ENCODE results near the gene CRIP1.

Gene CRIP1

GRCh38 chr14:105470350-105471296 is 16.1 kb upstream of the CRIP1 start:
- no peak for DNase-seq (ENCODE audit: low spot score)

DNA sequence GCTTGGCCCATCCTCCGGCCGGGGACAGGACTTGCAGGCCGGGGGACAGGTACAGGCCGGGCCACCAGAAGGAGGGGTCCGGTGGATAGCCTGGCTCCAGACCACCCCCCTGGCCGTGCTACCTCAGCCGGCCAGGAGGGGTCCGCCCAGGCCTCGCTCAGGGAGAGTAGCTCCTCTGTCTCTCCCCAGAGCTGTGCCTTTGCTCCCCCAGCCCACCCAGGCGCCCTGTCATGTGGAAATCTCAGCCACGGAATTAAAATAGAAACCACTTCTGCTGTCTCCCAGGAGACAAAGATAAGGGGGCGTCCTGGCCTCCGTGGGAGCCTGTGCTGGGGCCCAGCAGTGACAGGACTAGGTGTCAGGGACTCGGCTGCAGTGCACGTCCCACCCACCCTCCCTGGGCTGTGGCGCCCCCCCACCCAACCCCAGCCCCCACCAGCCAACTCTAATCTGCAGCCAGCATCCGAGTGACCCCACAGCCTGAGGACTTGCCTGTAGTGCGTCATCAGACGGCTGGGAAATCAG is 15.3 kb upstream of the CRIP1 start:
- DNase-seq (ENCODE audit: low spot score), result no peak

- DNase-seq (ENCODE audit: low spot score), result no peak
These were observed 14.7 kb upstream of the CRIP1 start for GRCh38 chr14:105471823-105472485.

GRCh38 chr14:105472486-105472991 is 14.1 kb upstream of the CRIP1 start:
- no peak for DNase-seq (ENCODE audit: low spot score)

- peak; percentile 33 for DNase-seq (ENCODE audit: low spot score)
These were observed 13.5 kb upstream of the CRIP1 start for GRCh38 chr14:105473033-105473676.

DNA sequence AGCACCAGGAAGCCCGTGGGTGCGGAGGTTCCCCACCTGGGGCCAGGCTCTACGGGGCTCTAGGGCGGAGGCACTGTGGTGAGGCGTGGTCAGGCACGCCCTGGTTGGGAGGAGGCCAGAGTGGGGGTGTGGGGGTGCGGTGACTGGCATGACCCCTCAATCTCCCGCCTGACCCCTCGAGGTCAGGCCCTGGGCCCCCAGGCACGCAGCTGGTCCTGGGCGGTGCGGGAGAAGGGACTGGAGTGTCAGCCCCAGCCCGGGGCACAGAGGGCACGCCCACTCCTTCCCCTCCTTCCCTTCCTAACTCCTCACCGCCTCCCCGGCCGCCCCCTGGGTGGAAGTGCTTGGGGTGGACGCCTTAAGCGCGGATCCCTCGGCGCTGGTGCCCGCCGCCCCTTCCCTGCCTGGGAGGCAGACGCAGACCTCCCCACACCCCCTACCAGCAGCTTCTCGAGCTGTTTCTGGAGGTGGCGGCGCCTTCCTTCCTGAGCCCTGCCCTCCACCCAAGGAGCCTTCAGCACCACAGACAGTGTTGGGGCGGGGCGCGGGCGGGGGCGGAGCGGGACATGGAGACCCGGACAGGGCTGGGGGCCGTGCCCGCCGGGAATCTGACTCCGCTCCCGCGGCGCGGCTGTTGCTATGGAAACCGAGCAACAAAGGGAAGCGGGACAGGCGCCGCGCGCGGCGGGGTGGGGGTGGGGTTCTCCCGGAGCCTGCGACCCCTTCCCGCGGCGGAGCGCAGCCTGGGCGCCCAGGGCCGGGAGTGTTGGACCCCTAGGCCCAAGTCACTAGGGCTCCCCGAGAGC is 12.8 kb upstream of the CRIP1 start:
- DNase-seq (ENCODE audit: low spot score), result peak; percentile 87

- DNase-seq (ENCODE audit: low spot score), result peak; percentile 92
These were observed 12.0 kb upstream of the CRIP1 start, which contains the start of gene CRIP2 for GRCh38 chr14:105474483-105475268. CRIP2 (plus strand) TSS chr14:105474821; CDS start chr14:105474863, 42 bp downstream.

DNA sequence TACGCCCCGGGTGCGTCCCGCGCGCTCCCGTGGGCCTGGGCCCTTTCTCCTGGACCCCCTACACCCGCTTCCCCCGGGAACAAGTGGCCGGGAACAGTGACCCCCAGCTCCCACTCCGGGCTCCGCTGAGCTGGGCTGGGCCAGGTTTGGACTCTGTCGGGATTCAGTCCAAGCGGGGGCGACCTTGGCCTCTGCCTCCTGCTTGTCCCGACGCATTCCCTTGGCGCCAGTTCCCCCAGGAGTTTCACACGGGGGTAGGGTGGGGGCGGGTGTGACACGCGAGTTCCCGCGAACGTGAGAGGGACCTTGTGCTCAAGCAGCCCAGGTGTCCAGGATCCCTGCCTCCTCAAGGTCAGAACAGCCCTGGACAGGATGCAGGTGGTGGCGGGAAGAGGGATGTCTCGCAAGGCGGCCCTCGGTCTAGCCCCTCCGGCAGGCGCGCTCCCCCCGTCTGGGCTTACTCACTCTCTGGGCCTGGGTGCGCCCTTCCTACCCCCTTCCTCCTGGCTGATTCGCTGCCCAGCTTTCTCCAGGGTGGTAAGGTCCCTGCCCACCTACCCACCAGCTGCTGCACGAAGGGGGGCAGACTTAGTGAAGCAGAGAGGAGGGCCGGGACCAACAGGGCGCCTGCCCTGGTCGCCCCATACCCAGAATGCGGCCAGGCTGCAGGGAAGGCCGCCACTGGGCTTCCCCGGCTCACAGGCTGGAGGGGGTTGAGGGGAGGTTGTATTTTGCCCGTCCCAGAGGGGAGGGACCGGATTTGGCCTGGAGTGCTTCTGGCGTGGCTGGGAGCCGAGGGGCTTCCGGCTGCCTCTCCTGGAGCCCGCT is 11.2 kb upstream of the CRIP1 start:
- DNase-seq (ENCODE audit: low spot score), result peak; percentile 42

DNA sequence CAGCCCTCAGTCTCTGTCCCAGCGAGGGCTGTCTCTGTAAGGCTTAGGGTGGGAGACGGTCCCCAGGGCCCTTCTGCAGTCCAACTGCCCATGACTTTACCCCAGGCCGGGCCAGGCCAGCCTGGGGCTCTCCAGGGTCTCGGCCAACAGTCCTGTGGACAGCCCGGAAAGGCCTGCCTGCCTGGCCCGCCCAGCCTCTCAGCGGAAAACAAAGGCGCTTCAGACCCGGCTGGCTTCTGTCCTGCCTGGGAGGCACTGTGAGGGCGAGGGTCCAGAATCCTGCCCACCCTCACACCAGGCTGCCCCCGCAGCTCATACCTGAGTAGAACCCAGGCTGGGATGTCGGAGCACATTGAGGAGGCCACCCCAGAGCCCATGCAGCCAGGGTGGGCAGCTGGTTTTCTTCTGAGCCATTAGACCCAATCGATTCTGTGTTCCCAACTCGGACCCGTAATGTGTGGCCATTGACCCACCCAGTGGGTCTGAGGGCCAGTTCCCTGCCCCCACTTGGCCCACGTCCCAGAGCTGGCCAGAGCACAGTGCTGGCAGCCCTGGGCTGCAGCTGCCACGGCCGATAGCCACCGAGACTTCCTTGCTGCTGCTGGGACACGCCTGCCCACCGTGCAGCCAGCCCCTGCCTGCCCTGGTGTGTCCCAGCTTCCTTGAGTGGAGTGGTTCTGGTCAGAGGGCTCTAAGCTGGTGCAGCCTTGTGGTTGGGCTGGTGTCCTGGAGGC is 10.4 kb upstream of the CRIP1 start:
- peak; percentile 55 for DNase-seq (ENCODE audit: low spot score)

DNA sequence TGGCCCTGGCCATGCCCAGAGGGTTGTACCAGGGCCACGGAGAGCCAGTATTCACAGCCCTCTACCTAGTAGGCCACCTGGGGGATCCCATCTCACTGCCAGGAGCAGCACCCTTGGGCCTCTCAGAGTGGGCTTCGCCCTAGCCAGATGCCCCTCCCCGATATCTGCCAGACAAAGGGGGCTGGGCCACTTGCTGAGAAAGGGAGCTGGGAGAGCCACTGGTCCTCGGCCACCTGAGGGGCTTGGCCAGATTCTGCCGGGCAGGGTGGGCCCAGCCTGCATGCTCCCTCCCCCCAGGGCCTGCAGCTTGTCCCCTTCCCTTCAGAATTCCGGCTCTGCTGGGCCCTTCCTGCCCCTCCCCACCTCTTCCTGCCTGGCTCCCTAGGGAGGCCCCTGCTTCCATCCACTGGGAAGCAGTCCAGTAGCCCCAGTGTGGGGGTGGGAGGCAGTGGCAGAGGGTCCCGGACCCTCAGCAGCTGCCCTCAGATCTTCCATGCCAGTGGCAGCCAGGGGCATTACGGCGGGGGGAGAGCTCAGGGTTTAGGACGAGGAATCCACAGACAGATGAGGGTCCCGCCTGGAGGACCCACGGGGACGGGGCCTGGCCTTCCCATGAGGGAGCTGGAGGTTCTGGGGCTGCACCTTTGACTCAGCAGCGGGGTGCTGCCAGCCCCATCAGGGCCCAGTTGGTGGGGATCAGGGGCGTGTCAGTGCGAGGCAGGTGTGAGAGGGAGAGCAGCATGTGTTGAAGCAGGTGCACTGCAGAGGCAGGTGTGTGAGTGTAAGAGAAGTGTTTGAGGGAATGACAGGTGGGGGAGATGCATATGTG is 9.6 kb upstream of the CRIP1 start:
- no peak for DNase-seq (ENCODE audit: low spot score)

- no peak for DNase-seq (ENCODE audit: low spot score)
These were observed 8.9 kb upstream of the CRIP1 start for GRCh38 chr14:105477660-105478397.

DNA sequence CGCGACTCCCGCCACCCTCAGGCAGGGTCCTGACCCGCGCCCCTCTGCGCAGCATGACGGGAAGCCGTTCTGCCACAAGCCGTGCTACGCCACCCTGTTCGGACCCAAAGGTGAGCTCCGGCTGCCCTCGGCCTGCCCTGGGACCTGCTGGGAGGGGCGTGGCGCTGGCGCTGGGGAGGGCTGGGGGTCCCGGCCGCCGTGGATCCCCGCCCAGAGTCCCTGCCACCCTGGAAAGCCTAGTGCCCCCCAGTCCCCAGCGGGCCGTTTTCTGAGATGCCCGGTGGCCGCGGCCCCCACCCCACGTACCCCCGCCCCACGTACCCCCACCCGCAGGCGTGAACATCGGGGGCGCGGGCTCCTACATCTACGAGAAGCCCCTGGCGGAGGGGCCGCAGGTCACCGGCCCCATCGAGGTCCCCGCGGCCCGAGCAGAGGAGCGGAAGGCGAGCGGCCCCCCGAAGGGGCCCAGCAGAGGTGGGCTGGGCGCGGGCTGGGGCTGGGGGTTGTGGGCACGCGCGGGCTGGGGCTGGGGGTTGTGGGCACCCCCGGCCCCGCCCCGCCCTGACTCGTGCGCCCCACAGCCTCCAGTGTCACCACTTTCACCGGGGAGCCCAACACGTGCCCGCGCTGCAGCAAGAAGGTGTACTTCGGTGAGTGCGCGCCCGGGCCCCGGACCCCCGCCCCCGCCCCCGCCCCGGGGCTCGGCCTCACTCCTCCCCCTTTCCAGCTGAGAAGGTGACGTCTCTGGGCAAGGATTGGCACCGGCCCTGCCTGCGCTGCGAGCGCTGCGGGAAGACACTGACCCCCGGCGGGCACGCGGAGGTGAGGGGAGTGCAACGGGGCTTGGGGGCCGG is 8.1 kb upstream of the CRIP1 start:
- no peak for DNase-seq (ENCODE audit: low spot score)

DNA sequence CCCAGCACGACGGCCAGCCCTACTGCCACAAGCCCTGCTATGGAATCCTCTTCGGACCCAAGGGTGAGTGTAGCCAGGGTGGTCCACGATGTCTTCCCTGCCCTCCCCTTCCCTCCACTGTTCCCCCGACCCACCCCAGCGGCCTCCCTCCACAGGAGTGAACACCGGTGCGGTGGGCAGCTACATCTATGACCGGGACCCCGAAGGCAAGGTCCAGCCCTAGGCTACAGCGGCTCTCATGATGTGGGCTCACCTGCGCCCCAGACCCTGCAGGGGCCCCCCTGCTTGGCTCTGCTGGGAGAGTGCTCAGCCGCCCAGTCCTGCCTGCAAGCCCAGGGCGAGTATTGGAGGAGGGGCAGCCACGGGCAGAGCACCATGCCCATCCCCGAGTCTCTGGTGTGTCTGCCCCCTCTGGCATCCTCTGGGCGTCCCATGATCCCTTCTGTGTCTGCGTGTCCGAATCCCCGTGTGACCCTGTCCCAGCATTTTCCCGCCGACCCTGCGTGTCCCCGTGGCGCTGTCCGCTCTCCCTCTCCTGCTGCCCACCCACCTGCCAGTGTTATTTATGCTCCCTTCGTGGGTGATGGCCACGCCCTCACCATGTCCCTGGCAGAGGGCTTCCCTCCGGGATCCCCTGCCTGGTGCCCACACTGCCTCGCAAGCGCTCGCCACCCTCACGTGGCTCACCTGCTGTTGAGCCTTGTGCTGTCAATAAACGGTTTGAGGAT is 7.1 kb upstream of the CRIP1 start:
- DNase-seq (ENCODE audit: low spot score), result no peak

- no peak for DNase-seq (ENCODE audit: low spot score)
These were observed 6.4 kb upstream of the CRIP1 start for GRCh38 chr14:105480199-105480746.
